Measurements from ENCODE around the gene THEM4. TPM values are rescaled to one million over a fixed set of nuclear protein-coding genes. Genes with fewer than 3 reads are reported as not detected.

Gene THEM4
- total RNA-seq, 4 donors from 2014 or later: 5.1 to 15.3 (median 7.0) TPM

DNA sequence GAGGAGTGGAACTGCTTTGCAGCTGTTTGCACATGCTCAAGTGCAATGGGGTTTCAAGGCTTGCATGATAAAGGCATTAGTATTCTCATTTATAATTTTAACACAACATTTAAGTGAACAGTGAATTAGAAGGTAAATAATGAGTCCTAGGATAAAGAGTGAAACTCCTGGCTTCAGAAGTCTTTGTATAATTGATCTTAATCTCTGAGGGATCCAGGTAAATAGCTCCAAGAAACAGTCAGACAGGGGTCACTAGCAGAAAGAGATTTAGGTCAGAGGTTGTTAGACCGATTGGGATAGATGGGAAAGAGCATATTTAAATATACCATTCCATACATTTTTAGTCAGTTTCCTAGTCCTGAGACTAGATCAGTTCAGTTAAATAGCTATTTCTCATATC lies 14.1 kb upstream of the THEM4 start:
- no peak for TF ChIP-seq CTCF (IDR thresholded peaks at IDR 0.05)
- no peak for TF ChIP-seq POLR2A (IDR thresholded peaks at IDR 0.05)
- DNase-seq (ENCODE audit: low spot score in 2 of 2): no peak
- 77 to 82% methylated on average over 1 of the region's 1 CpG for WGBS, 2 donors
- intact Hi-C loops (cut with DNase I; ENCODE audit: low total_unique reads): no loop called here
- H3K4me3 ChIP-seq (ENCODE audit: low read depth, poor library complexity, severe bottlenecking): no peak overlapping the region

GRCh38 chr1:151920149-151920548 lies 10.8 kb upstream of the THEM4 start:
- H3K4me3 ChIP-seq (ENCODE audit: low read depth, poor library complexity, severe bottlenecking): no peak overlapping the region
- TF ChIP-seq POLR2A (IDR thresholded peaks at IDR 0.05) (no peak), CTCF (IDR thresholded peaks at IDR 0.05) (no peak)
- no peak for DNase-seq (ENCODE audit: low spot score in 2 of 2)
- intact Hi-C loops (cut with DNase I; ENCODE audit: low total_unique reads): no loop called here
- WGBS, 2 donors: 60 to 63% methylated on average over 3 of the region's 3 CpGs

DNA sequence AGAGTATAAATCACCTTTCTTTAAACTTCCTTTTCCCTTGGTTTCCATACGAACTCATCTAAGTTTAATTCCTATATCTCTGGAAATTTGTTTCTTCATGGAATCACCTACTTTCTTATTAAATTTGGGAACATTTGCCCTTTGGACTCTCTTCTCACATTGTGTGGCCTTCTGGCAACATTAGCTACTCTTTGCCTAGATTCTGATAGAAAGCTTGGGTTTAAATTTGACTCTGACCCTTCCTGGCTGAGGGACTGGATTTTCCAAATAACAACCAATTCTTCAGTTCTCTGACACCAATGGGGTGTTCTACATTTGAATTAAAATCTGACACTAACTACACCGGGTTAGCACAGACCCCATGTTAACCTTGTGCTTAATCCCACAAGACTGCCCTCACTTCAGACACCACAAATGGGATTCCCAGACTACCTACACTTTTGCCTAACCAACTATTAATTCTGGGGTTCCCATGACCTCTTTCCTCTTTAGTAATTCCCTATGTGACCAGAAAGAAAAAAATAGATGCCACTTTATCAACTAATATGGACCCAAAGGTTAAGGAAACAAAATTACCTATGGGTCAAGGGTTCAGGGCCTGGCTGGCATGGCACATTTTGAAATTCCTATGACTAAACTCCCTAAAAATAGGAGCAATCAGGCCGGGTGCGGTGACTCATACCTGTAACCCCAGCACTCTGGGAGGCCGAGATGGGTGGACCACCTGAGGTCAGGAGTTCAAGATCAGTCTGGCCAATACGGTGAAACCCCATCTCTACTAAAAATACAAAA lies 9.7 kb upstream of the THEM4 start:
- intact Hi-C loops (cut with DNase I; ENCODE audit: low total_unique reads): no loop called here
- no peak for TF ChIP-seq POLR2A (IDR thresholded peaks at IDR 0.05)
- TF ChIP-seq CTCF (IDR thresholded peaks at IDR 0.05): no peak
- 77 to 78% methylated on average over 6 of the region's 6 CpGs for whole genome bisulfite sequencing, 2 donors
- H3K4me3 ChIP-seq (ENCODE audit: low read depth, poor library complexity, severe bottlenecking): no peak overlapping the region
- DNase-seq (ENCODE audit: low spot score in 2 of 2): no peak

DNA sequence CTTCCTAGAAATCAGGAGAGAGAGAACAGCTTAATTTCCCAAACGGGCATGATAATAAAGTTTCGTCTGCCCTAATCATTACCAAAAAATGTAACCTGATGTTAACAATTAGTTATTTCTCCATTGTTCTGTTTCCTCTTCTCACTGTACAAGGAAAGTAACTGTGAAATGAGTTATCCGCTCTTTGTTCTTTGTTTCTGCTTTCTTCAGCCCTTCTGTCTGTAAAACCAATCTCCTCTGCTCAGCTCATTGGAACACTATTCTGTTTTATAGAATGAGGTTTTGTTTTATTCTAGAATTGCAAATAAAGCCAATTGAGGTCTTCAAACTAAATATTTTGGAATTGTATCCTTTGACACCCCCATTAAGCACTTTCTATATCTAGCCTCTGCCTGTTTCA lies 8.8 kb upstream of the THEM4 start:
- no peak overlapping the region for H3K4me3 ChIP-seq (ENCODE audit: low read depth, poor library complexity, severe bottlenecking)
- 72 to 77% methylated on average over 3 of the region's 3 CpGs for WGBS, 2 donors
- DNase-seq (ENCODE audit: low spot score in 2 of 2): no peak
- no peak for TF ChIP-seq CTCF (IDR thresholded peaks at IDR 0.05)
- no peak for TF ChIP-seq POLR2A (IDR thresholded peaks at IDR 0.05)
- intact Hi-C loops (cut with DNase I; ENCODE audit: low total_unique reads): no loop called here

- no peak for DNase-seq (ENCODE audit: low spot score in 2 of 2)
- H3K4me3 ChIP-seq (ENCODE audit: low read depth, poor library complexity, severe bottlenecking): no peak overlapping the region
- TF ChIP-seq CTCF (IDR thresholded peaks at IDR 0.05) (no peak), POLR2A (IDR thresholded peaks at IDR 0.05) (no peak)
- WGBS, 2 donors: 85 to 87% methylated on average over 7 of the region's 7 CpGs
- intact Hi-C loops (cut with DNase I; ENCODE audit: low total_unique reads): no loop called here
These were observed 7.5 kb upstream of the THEM4 start for GRCh38 chr1:151916726-151917370.

Data from lower leg skin (tissue), 4 donors.